ENCODE results near the gene FEZ2. TPM values are rescaled to one million over a fixed set of nuclear protein-coding genes. Genes with fewer than 3 reads are reported as not detected.

FEZ2 gene
- total and polyA plus RNA-seq, 2 of the 8 experiments (the other 6 are each of a cell fraction or from before 2014, with no cell fraction given): 7.5 to 16.4 TPM

DNA sequence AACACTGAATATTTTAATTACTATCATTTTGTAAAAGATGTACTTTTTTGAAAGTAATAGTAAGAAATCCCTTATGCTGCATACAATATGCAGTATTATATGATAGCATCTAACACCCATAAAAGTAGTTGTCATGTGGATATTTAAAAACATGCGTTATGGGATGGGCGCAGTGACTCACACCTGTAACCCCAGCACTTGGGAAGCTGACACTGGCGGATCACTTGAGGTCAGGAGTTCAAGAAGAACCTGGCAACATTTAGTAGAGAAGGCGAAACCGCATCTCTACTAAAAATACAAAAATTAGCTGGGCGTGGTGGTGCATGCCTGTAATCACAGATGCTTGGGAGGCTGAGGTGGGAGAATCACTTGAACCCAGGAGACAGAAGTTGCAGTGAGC is 88.9 kb downstream of the FEZ2 start (continued):
- no peak for TF ChIP-seq RNF2 (IDR thresholded peaks at IDR 0.05; ENCODE audit: borderline replicate concordance, low read depth, low read length, missing control alignments, poor library complexity, severe bottlenecking)
